Measurements from ENCODE around the gene BDKRB2. TPM values are rescaled to one million over a fixed set of nuclear protein-coding genes. Genes with fewer than 3 reads are reported as not detected.
A peak's percentile ranks its signal among the peaks of the same experiment; 100 is the strongest.

The BDKRB2 gene
- total and polyA plus RNA-seq, 2 donors (not counting 1 experiment from before 2014, with no cell fraction given), result 24.0 to 91.5 TPM

DNA sequence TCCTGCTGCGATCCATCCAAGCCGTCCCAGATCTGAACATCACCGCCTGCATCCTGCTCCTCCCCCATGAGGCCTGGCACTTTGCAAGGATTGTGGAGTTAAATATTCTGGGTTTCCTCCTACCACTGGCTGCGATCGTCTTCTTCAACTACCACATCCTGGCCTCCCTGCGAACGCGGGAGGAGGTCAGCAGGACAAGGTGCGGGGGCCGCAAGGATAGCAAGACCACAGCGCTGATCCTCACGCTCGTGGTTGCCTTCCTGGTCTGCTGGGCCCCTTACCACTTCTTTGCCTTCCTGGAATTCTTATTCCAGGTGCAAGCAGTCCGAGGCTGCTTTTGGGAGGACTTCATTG lies 59.5 kb downstream of the BDKRB2 start:
- no peak overlapping the region for H2AFZ ChIP-seq (ENCODE audit: low read length)
- H3K9me3 ChIP-seq (ENCODE audit: control insufficient read depth, insufficient read depth, low read depth, low read length), result no peaks in the 10 kb centered on the region
- no peak for DNase-seq (ENCODE audit: low read depth in 2 of 2)
- no peak overlapping the region for H3K27ac ChIP-seq (ENCODE audit: insufficient read depth, low read length)
- no peak overlapping the region for H3K4me3 ChIP-seq (replicated peaks in 1 of 4; ENCODE audit: control extremely low read depth in 1 of 4, insufficient read depth in 1 of 4, low read depth in 3 of 4, low read length in 4 of 4)
- H3K36me3 ChIP-seq (ENCODE audit: control insufficient read depth, insufficient read depth, low read length), result peaks cover 8% of the 10 kb centered on the region
- peaks cover 27% of the 10 kb centered on the region for H3K4me1 ChIP-seq (ENCODE audit: control insufficient read depth, extremely low read depth, insufficient read depth, low read length)
- H3K27me3 ChIP-seq (ENCODE audit: control insufficient read depth, insufficient read depth, low read length), result no peaks in the 10 kb centered on the region
- peaks cover 4% of the 10 kb centered on the region for H3K79me2 ChIP-seq (ENCODE audit: control insufficient read depth, insufficient read depth, low read length)
- H3K4me2 ChIP-seq (ENCODE audit: extremely low read depth, insufficient read depth, low read length), result no peak overlapping the region
- no peak for TF ChIP-seq EZH2 (IDR thresholded peaks at IDR 0.05; ENCODE audit: low read length, missing control alignments)
- TF ChIP-seq, protein P1, sequence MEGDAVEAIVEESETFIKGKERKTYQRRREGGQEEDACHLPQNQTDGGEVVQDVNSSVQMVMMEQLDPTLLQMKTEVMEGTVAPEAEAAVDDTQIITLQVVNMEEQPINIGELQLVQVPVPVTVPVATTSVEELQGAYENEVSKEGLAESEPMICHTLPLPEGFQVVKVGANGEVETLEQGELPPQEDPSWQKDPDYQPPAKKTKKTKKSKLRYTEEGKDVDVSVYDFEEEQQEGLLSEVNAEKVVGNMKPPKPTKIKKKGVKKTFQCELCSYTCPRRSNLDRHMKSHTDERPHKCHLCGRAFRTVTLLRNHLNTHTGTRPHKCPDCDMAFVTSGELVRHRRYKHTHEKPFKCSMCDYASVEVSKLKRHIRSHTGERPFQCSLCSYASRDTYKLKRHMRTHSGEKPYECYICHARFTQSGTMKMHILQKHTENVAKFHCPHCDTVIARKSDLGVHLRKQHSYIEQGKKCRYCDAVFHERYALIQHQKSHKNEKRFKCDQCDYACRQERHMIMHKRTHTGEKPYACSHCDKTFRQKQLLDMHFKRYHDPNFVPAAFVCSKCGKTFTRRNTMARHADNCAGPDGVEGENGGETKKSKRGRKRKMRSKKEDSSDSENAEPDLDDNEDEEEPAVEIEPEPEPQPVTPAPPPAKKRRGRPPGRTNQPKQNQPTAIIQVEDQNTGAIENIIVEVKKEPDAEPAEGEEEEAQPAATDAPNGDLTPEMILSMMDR (conservative IDR thresholded peaks at IDR 0.05 in 1 of 2, IDR thresholded peaks at IDR 0.05 in 1 of 2; ENCODE audit: low read depth in 1 of 2, low read length in 2 of 2), result no peak
- no peaks in the 10 kb centered on the region for H4K20me1 ChIP-seq (ENCODE audit: control insufficient read depth, extremely low read depth, insufficient read depth, low read length)
- no peak overlapping the region for H3K9ac ChIP-seq (ENCODE audit: insufficient read depth, low read length)

DNA sequence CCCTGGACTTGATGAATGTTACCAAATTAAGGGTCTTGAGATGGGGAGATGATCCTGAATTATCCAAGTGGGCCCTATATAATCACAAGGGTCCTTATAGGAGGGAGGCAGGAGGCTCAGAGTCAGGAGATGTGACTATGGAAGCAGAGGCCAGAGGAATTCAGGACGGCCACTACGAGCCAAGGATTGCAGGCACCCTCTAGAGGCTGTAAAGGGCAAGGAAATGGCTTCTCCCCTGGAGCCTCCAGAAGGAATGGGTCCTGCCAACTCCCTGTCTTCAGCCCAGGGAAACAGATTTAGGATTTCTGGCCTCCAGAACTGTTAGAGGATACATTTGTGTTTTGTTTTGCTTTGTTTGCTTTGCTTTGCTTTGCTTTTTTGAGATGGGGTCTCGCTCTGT lies 60.2 kb downstream of the BDKRB2 start:
- DNase-seq (ENCODE audit: low read depth in 2 of 2), result peak; percentile 36 to 70
- no peak overlapping the region for H3K27ac ChIP-seq (ENCODE audit: insufficient read depth, low read length)

GRCh38 chr14:96265383-96266095 lies 60.9 kb downstream of the BDKRB2 start:
- Histone ChIP-seq H3K27ac (ENCODE audit: insufficient read depth, low read length) (no peak overlapping the region), H3K4me1 (ENCODE audit: control insufficient read depth, extremely low read depth, insufficient read depth, low read length) (peaks cover 28% of the 10 kb centered on the region), H3K79me2 (ENCODE audit: control insufficient read depth, insufficient read depth, low read length) (peaks cover 4% of the 10 kb centered on the region), H3K4me3 (replicated peaks in 1 of 4; ENCODE audit: control extremely low read depth in 1 of 4, insufficient read depth in 1 of 4, low read depth in 3 of 4, low read length in 4 of 4) (no peak overlapping the region), H4K20me1 (ENCODE audit: control insufficient read depth, extremely low read depth, insufficient read depth, low read length) (no peaks in the 10 kb centered on the region), H3K4me2 (ENCODE audit: extremely low read depth, insufficient read depth, low read length) (no peak overlapping the region), H3K9me3 (ENCODE audit: control insufficient read depth, insufficient read depth, low read depth, low read length) (no peaks in the 10 kb centered on the region), H3K27me3 (ENCODE audit: control insufficient read depth, insufficient read depth, low read length) (no peaks in the 10 kb centered on the region), H3K9ac (ENCODE audit: insufficient read depth, low read length) (no peak overlapping the region), H3K36me3 (ENCODE audit: control insufficient read depth, insufficient read depth, low read length) (peaks cover 8% of the 10 kb centered on the region), H2AFZ (ENCODE audit: low read length) (no peak overlapping the region)
- DNase-seq (ENCODE audit: low read depth in 2 of 2), result peak; percentile 51 to 60
- no peak for TF ChIP-seq EZH2 (IDR thresholded peaks at IDR 0.05; ENCODE audit: low read length, missing control alignments)
- TF ChIP-seq, protein P1 (conservative IDR thresholded peaks at IDR 0.05 in 1 of 2, IDR thresholded peaks at IDR 0.05 in 1 of 2; ENCODE audit: low read depth in 1 of 2, low read length in 2 of 2), result no peak

More for the DNA sequence above, 60.2 kb downstream of the BDKRB2 start:
- Histone ChIP-seq H3K4me2 (ENCODE audit: extremely low read depth, insufficient read depth, low read length) (no peak overlapping the region), H3K4me3 (replicated peaks in 1 of 4; ENCODE audit: control extremely low read depth in 1 of 4, insufficient read depth in 1 of 4, low read depth in 3 of 4, low read length in 4 of 4) (no peak overlapping the region), H3K36me3 (ENCODE audit: control insufficient read depth, insufficient read depth, low read length) (peaks cover 8% of the 10 kb centered on the region), H3K27me3 (ENCODE audit: control insufficient read depth, insufficient read depth, low read length) (no peaks in the 10 kb centered on the region), H3K9me3 (ENCODE audit: control insufficient read depth, insufficient read depth, low read depth, low read length) (no peaks in the 10 kb centered on the region), H3K9ac (ENCODE audit: insufficient read depth, low read length) (no peak overlapping the region), H3K4me1 (ENCODE audit: control insufficient read depth, extremely low read depth, insufficient read depth, low read length) (peaks cover 30% of the 10 kb centered on the region), H2AFZ (ENCODE audit: low read length) (no peak overlapping the region), H3K79me2 (ENCODE audit: control insufficient read depth, insufficient read depth, low read length) (peaks cover 4% of the 10 kb centered on the region), H4K20me1 (ENCODE audit: control insufficient read depth, extremely low read depth, insufficient read depth, low read length) (no peaks in the 10 kb centered on the region)
- TF ChIP-seq, protein P1 (conservative IDR thresholded peaks at IDR 0.05 in 1 of 2, IDR thresholded peaks at IDR 0.05 in 1 of 2; ENCODE audit: low read depth in 1 of 2, low read length in 2 of 2), result peak; percentile 47 to 61
- no peak for TF ChIP-seq EZH2 (IDR thresholded peaks at IDR 0.05; ENCODE audit: low read length, missing control alignments)
